HG03060 (cell line): Measurements from ENCODE around the gene SLC7A14.

Source experiments
- ATAC-seq: cut with Tn5 transposase; IDR thresholded peaks from one replicate; pipeline ENCODE4 v1.9.1; 2021; ENCODE audit warnings: low read depth, moderate number of reproducible peaks; ENCODE audit not compliant: unreplicated experiment

Gene SLC7A14

GRCh38 chr3:170500995-170501394 is 84.9 kb downstream of the SLC7A14 start:
- no peak for ATAC-seq

DNA sequence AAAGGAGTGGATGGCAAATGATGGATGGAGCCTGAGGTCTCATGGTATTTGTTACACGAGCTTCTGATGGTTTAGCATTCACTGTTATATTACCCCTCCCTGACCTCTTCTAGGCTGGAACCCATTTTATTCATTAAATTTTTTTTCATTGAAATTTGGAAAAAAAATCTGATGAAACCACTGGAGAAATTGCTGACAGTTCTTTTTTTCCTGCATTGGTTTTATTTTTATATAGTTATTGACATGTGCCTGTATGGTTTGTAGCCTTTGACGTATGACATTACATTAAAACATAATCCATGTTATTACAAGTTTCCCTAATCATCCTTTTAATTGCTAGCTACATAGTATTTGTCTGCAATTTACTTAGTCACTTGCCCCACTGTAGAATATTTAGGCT is 85.4 kb downstream of the SLC7A14 start:
- no peak for ATAC-seq

DNA sequence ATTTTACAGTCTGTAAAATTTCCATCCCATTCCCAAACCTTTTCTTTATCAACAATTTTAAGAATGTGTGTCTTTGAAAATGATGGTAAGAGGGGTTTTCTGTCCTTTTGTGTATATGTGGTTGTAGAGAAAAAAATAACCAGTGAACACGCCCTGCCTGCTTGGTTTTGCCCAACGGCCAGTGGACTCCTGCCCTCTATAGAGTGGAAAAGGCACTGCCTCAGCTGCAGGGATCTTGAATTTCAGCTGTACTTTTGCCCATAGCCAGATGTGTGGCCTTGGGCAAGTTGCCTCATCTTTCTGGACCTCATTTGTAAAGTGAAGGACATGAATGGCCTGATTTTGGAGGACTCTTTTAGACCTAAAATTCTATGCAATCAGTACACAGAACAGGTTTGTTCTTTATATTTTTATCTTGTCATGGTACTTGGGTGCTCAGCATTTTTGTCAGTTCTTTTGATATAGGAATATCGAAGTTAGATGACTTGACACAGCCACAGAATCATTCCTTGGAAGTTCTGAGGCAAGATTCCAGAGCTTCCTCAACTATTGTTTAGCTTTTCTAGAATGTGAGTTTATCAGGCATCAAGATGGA is 86.2 kb downstream of the SLC7A14 start:
- no peak for ATAC-seq

- ATAC-seq, result no peak
These were observed 88.4 kb downstream of the SLC7A14 start for GRCh38 chr3:170497207-170498095.

DNA sequence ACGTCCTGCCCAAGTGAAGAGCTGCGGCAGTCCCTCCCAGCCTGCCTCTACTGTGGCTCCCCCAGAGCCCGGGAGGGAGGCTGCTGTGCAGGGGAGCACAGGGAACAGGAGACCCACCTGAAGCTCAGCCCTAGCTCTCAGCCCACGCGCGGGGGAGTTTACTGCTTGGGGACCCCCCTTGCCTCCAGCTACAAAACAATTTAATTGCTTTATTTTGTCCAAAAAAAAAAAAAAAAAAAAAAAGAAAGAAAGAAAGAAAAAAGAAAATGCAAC is 89.1 kb downstream of the SLC7A14 start:
- no peak for ATAC-seq

DNA sequence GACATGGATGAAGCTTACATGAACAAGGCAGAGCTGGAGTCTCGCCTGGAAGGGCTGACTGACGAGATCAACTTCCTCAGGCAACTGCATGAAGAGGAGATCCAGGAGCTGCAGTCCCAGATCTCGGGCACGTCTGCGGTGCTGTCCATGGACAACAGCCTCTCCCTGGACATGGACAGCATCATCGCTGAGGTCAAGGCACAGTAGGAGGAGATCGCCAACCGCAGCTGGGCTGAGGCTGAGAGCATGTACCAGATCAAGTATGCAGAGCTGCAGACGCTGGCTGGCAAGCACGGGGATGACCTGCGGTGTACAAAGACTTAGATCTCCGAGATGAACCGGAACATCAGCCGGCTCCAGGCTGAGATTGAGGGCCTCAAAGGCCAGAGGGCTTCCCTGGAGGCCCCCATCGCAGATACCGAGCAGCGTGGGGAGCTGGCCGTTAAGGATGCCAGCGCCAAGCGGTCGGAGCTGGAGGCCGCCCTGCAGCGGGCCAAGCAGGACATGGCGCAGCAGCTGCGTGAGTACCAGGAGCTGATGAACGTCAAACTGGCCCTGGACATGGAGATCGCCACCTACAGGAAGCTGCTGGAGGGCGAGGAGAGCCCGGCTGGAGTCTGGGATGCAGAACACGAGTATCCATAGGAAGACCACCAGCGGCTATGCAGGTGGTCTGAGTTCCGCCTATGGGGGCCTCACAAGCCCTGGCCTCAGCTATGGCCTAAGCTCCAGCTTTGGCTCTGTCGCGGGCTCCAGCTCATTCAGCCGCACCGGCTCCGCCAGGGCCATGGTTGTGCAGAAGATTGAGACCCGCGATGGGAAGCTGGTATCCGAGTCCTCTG is 89.6 kb downstream of the SLC7A14 start:
- no peak for ATAC-seq

GRCh38 chr3:170494766-170495165 is 91.1 kb downstream of the SLC7A14 start:
- ATAC-seq, result no peak

DNA sequence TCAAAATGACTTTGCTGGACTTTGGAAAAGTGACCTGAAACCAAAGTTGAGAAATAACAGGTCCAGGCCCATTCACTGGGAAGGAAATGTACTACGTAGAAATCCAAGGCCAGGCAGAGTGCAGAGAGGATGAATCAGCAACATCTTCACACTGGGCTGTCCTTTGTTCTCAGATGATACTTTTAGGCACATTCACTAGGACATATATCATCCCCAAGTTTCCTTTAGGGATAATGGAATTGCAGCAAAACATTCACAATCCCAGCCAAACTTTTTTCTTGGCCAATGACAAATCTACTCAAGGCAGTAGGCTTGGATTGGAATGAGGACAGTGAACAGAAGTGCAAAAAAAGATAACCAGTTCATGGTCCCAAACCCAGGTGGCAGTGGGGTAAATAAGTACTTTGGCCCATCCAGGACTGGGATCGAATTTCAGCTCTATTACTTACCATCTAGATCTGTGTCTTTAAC is 92.1 kb downstream of the SLC7A14 start:
- no peak for ATAC-seq

DNA sequence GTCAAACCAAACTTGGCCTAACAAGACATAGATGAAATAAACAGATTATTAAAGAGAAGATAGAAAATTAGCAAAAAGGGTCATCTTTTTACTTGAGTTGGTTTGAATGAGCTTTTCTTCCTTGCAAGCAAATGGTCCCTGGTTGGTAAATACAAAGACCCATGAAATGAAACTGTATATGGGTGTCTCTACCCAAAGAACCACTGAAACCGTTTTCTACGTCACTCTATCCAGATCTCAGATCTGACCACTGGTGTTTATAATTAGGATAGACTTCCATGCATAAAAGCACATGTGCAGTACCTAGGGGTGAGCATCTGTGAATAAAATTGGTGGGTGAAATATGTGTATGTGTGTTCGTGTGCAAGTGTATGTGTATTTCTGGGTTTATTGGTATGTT is 94.0 kb downstream of the SLC7A14 start:
- no peak for ATAC-seq

GRCh38 chr3:170490828-170491560 is 94.9 kb downstream of the SLC7A14 start:
- ATAC-seq, result no peak

DNA sequence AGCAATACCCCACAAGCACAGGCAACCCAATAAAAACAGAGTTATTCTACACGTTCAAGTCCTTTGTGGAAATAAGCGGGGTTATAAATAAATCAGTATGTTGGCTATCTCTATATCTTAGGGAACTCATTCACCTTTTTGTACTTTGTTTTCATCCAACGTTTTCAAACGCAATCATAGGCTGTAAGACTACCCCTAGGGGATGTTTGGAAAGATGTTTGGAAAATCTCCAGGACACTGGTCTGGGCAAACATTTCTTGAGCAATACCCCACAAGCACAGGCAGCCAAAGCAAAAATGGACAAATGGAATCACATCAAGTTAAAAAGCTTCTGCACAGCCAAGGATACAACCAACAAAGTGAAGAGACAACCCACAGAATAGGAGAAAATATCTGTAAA is 97.1 kb downstream of the SLC7A14 start:
- no peak for ATAC-seq

DNA sequence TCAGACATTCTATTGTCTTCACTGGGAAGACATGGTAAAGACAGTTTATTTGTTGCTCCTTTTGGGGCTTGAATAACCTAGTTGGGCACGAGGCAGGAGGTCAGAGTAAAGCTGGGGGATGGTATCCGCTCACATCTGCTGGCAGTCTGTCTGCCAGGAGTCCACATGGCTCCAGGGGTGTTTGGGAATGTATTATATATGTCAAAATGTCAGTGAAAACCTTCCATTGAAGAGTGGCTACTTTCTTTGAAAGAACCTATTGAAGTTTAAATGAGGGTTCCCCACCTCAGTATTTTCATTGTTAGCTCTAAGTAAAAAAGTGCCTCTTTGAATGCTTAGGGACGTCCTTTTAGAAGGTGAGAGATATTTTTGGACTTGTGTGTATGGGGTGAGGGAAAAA is 98.8 kb downstream of the SLC7A14 start:
- no peak for ATAC-seq

DNA sequence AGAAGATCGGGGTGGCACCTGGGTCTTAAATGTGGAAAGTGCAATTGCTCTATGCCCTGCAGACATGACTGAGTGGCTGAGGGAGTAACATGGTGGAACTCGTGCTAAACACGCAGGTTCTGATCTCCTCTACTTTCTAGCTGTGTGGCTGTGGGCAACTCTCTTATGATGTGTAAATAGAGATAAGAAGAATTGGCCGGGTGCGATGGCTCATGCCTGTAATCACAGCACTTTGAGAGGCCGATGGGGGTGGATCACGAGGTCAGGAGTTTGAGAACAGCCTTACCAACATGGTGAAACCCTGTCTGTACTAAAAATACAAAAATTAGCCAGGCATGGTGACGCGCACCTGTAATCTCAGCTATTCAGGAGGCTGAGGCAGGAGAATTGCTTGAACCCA is 99.5 kb downstream of the SLC7A14 start:
- no peak for ATAC-seq

DNA sequence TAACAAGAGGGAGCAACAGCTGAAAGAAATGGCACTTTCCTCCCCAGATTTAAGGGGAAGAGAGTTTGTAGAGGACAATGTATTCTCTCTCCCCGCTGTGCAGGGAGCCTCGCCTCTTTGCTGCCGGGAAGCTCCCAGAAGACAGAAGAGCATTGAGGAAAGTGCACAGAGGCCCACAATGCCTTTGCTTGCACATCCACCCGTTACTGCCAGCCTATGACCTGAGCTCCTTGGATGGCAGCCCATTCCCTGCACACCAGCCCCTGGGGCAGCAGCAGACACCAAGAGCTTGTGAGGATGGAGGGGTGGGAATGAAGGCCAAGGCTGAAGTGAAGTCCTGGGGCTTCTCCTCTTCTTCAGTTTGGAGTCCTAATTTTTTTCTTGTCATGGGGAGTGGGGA is 100.2 kb downstream of the SLC7A14 start:
- ATAC-seq, result no peak

GRCh38 chr3:170485294-170485693 is 100.6 kb downstream of the SLC7A14 start:
- no peak for ATAC-seq

- ATAC-seq, result no peak
These were observed 101.0 kb downstream of the SLC7A14 start for GRCh38 chr3:170484869-170485268.

DNA sequence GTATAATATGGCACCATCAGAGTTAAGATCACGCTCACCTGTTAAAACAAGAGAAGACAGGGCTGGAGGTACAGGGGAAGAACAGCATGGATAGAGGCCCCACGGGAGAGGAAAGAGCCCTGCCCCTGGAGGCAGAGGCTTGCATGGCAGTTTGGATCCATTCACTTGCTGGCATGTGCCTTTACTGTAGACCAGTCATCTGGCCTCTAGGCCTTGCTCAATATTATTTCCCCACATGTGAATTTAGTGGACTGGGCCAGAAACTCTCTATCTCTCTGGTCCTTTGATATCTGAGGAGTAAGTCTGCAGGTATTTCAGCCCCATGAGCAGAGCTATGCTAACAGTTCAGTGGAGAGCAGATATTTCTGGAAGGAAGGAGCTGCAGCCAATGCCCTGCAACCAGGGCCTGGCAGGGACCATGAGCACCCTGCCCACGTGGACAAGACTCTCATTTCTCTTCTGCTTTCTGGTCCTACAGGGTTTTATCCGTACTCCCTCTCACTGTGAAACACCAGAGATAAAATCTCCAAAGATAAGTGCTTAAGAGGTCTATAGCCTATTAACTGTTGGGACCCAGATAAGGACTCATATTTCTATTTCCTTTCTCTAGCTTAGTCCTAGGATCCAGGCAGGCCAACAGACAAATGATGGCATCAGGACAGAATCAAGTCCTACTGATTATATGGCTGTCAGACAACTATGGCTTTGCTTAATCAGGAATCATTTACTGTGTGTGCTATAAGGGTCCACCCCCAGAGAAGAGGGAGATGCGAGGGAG is 102.2 kb downstream of the SLC7A14 start:
- no peak for ATAC-seq

DNA sequence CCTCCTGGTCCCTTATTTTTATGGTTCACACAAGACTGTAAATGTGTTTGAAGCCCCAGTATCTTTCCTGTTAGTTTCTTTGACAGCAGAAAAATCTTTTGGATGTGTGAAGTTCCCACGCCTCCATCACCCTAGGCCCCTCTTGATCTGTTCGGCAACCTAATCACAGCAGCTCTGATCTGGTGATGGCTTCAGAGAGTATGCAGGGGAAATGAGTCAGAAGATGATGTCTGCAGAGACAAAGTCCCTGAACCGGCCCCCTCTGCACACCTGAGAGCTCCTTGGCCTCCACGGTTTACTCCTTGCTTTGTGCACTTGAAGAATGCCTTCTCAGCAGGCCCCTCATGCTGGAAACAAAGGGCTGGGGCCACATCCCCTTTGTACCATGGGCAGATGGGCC is 103.7 kb downstream of the SLC7A14 start:
- no peak for ATAC-seq

DNA sequence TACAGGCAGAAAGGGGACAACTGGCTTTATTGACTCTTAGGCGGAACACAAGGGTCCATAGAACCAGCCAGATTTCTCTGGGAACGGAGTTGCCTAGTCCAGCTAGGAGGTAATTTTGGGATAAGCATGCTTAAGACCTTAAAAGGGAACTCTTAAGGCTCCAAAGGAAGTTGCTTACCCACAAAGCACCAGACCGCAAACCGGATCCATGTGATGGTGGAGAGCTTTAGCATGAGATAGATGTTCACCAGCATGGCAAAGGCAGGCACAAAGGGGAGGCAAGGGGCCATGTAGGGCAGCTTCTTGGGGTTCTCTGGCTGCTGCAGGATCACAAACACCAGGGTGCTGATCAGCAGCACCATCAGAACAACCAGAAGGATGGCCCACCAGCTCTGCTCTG is 105.8 kb downstream of the SLC7A14 start:
- ATAC-seq, result no peak

- no peak for ATAC-seq
These were observed 108.5 kb downstream of the SLC7A14 start for GRCh38 chr3:170477395-170477794.
